OCI-LY1 (cell line): ENCODE measurements around the gene THRA.

Experiments used
- H2AFZ ChIP-seq: fragments of 200-600 bp; sonication (generic), shearing (Covaris generic); 2 replicates; pipeline ENCODE4 v1.6.0; 2014; ENCODE audit warnings: antibody characterized with exemption, mild to moderate bottlenecking, low read length
- H3F3A ChIP-seq: fragments of 200-600 bp; sonication (generic), shearing (Covaris generic); 2 replicates; pipeline ENCODE4 v1.6.0; 2014; ENCODE audit warnings: mild to moderate bottlenecking, antibody characterized with exemption, low read length, moderate library complexity; ENCODE audit not compliant: insufficient read depth
- H3K27ac ChIP-seq: fragments of 200-600 bp; sonication (generic); 2 replicates; pipeline ENCODE4 v1.5.1; 2014; ENCODE audit warnings: low read length, mixed run types, mild to moderate bottlenecking, low read depth; ENCODE audit not compliant: poor library complexity, severe bottlenecking
- H3K27me3 ChIP-seq: fragments of 200-600 bp; sonication (generic); 2 replicates; pipeline ENCODE4 v1.6.0; 2014; ENCODE audit warnings: antibody characterized with exemption, mild to moderate bottlenecking, low read length, moderate library complexity; ENCODE audit not compliant: insufficient read depth
- H3K36me3 ChIP-seq: fragments of 200-600 bp; sonication (generic); 2 replicates; pipeline ENCODE4 v1.6.1; 2014; ENCODE audit warnings: mild to moderate bottlenecking, antibody characterized with exemption, low read length, moderate library complexity, mixed read lengths; ENCODE audit not compliant: insufficient read depth
- H3K4me1 ChIP-seq: fragments of 200-600 bp; sonication (generic); 2 replicates; pipeline ENCODE4 v1.5.1; 2014; ENCODE audit warnings: mild to moderate bottlenecking, low read length, moderate library complexity; ENCODE audit not compliant: insufficient read depth, severe bottlenecking
- H3K4me2 ChIP-seq: fragments of 200-600 bp; sonication (generic), shearing (Covaris generic); 2 replicates; pipeline ENCODE4 v1.6.1; 2014; ENCODE audit warnings: low read length
- H3K4me3 ChIP-seq: fragments of 200-600 bp; sonication (generic); 2 replicates; pipeline ENCODE4 v1.5.1; 2014; ENCODE audit warnings: low read length, low read depth, mild to moderate bottlenecking, mixed read lengths; ENCODE audit not compliant: poor library complexity, severe bottlenecking
- H3K79me2 ChIP-seq: fragments of 200-600 bp; shearing (Covaris generic); 2 replicates; pipeline ENCODE4 v1.6.1; 2016; ENCODE audit warnings: mixed run types, low read length, mixed read lengths; ENCODE audit not compliant: insufficient read depth
- H3K9ac ChIP-seq: fragments of 200-600 bp; sonication (generic), shearing (Covaris generic); 2 replicates; pipeline ENCODE4 v1.6.1; 2014; ENCODE audit warnings: mild to moderate bottlenecking, low read length, mixed read lengths
- H3K9me2 ChIP-seq: fragments of 200-600 bp; sonication (generic), shearing (Covaris generic); 2 replicates; pipeline ENCODE4 v1.6.1; 2014; ENCODE audit warnings: low read depth, mild to moderate bottlenecking, low read length, mixed read lengths
- H3K9me3 ChIP-seq: fragments of 200-600 bp; shearing (Covaris generic); 2 replicates; pipeline ENCODE4 v1.6.1; 2014; ENCODE audit warnings: low read length, mixed read lengths
- H4K20me1 ChIP-seq: fragments of 200-600 bp; sonication (generic), shearing (Covaris generic); 2 replicates; pipeline ENCODE4 v1.6.0; 2016; ENCODE audit warnings: mild to moderate bottlenecking, low read length; ENCODE audit not compliant: insufficient read depth
- CTCF ChIP-seq: fragments of 200-600 bp; sonication (generic), shearing (Covaris generic); IDR thresholded peaks from 2 replicates; pipeline ENCODE4 v1.5.1; 2017; ENCODE audit warnings: mild to moderate bottlenecking, antibody characterized with exemption, low read length, moderate library complexity, mixed read lengths
- EZH2 ChIP-seq: fragments of 200-600 bp; sonication (generic), shearing (Covaris generic); IDR thresholded peaks from 2 replicates; pipeline ENCODE4 v1.8.0; 2017; ENCODE audit warnings: borderline replicate concordance, mixed run types, mild to moderate bottlenecking, antibody characterized with exemption, low read length, moderate library complexity, mixed read lengths

Gene THRA

GRCh38 chr17:40068917-40069750, 6.4 kb downstream of the THRA start:
- no peak overlapping the region; the same call in 1 of the 2 replicates for H2AFZ ChIP-seq
- no peak overlapping the region for H3K27ac ChIP-seq
- H3K4me2 ChIP-seq: peak overlapping the region; percentile 67
- peak overlapping the region; percentile 38 for H3K4me3 ChIP-seq
- peaks cover 49% of the 10 kb centered on the region for H3K4me1 ChIP-seq
- no peaks in the 10 kb centered on the region for H3K79me2 ChIP-seq
- no peaks in the 10 kb centered on the region for H3K9me2 ChIP-seq
- H3F3A ChIP-seq: no peaks in the 10 kb centered on the region
- no peaks in the 10 kb centered on the region for H3K36me3 ChIP-seq
- H3K27me3 ChIP-seq: no peaks in the 10 kb centered on the region
- H3K9me3 ChIP-seq: no peaks in the 10 kb centered on the region
- H3K9ac ChIP-seq: peak overlapping the region; percentile 48; the same call in 1 of the 2 replicates
- no peaks in the 10 kb centered on the region for H4K20me1 ChIP-seq
- no peak for TF ChIP-seq CTCF

GRCh38 chr17:40069751-40070708, 7.3 kb downstream of the THRA start:
- Histone ChIP-seq H3K27me3 (no peaks in the 10 kb centered on the region), H3F3A (no peaks in the 10 kb centered on the region), H4K20me1 (no peaks in the 10 kb centered on the region), H3K36me3 (no peaks in the 10 kb centered on the region), H2AFZ (no peak overlapping the region), H3K9me2 (no peaks in the 10 kb centered on the region), H3K4me3 (peak overlapping the region; percentile 38), H3K9ac (no peak overlapping the region; the same call in 1 of the 2 replicates), H3K4me2 (peak overlapping the region; percentile 67; the same call in 1 of the 2 replicates), H3K27ac (no peak overlapping the region), H3K9me3 (no peaks in the 10 kb centered on the region), H3K79me2 (no peaks in the 10 kb centered on the region), H3K4me1 (peaks cover 44% of the 10 kb centered on the region)
- peak; percentile 45 for TF ChIP-seq CTCF
- no peak for TF ChIP-seq EZH2

GRCh38 chr17:40070709-40071312, 8.0 kb downstream of the THRA start:
- H3K79me2 ChIP-seq: no peaks in the 10 kb centered on the region
- H3K4me1 ChIP-seq: peaks cover 48% of the 10 kb centered on the region
- no peaks in the 10 kb centered on the region for H4K20me1 ChIP-seq
- TF ChIP-seq EZH2: no peak
- no peak for TF ChIP-seq CTCF
- H3K9me3 ChIP-seq: no peaks in the 10 kb centered on the region
- no peaks in the 10 kb centered on the region for H3K9me2 ChIP-seq
- H3K4me2 ChIP-seq: no peak overlapping the region
- no peak overlapping the region for H2AFZ ChIP-seq
- H3K4me3 ChIP-seq: no peak overlapping the region
- H3K27ac ChIP-seq: no peak overlapping the region
- H3K9ac ChIP-seq: no peak overlapping the region
- no peaks in the 10 kb centered on the region for H3F3A ChIP-seq
- H3K36me3 ChIP-seq: no peaks in the 10 kb centered on the region
- H3K27me3 ChIP-seq: no peaks in the 10 kb centered on the region
